GM10266 (cell line): ENCODE data around the gene TOX3.

Source experiments
- DNase-seq: peaks from one replicate; pipeline ENCODE4 v3.0.0; 2012; ENCODE audit errors: extremely low spot score
- TF ChIP-seq, protein P1 (sequence below): IDR thresholded peaks from 2 replicates; pipeline ENCODE4 v1.5.1; 2012; ENCODE audit warnings: mild to moderate bottlenecking, low read depth; ENCODE audit not compliant: control insufficient read depth, insufficient read depth; ENCODE audit errors: missing control alignments

Gene TOX3

GRCh38 chr16:52581530-52581929, 34.6 kb upstream of the TOX3 start:
- DNase-seq, result no peak
- TF ChIP-seq, protein P1, sequence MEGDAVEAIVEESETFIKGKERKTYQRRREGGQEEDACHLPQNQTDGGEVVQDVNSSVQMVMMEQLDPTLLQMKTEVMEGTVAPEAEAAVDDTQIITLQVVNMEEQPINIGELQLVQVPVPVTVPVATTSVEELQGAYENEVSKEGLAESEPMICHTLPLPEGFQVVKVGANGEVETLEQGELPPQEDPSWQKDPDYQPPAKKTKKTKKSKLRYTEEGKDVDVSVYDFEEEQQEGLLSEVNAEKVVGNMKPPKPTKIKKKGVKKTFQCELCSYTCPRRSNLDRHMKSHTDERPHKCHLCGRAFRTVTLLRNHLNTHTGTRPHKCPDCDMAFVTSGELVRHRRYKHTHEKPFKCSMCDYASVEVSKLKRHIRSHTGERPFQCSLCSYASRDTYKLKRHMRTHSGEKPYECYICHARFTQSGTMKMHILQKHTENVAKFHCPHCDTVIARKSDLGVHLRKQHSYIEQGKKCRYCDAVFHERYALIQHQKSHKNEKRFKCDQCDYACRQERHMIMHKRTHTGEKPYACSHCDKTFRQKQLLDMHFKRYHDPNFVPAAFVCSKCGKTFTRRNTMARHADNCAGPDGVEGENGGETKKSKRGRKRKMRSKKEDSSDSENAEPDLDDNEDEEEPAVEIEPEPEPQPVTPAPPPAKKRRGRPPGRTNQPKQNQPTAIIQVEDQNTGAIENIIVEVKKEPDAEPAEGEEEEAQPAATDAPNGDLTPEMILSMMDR, result no peak

- no peak for DNase-seq
- TF ChIP-seq, protein P1, result no peak
Observed at GRCh38 chr16:52580488-52580887, 33.5 kb upstream of the TOX3 start.

- TF ChIP-seq, protein P1, result no peak
- no peak for DNase-seq
Observed at GRCh38 chr16:52578829-52579498, 32.0 kb upstream of the TOX3 start.

- TF ChIP-seq, protein P1, result no peak
Observed at GRCh38 chr16:52578007-52578828, 31.3 kb upstream of the TOX3 start.

DNA sequence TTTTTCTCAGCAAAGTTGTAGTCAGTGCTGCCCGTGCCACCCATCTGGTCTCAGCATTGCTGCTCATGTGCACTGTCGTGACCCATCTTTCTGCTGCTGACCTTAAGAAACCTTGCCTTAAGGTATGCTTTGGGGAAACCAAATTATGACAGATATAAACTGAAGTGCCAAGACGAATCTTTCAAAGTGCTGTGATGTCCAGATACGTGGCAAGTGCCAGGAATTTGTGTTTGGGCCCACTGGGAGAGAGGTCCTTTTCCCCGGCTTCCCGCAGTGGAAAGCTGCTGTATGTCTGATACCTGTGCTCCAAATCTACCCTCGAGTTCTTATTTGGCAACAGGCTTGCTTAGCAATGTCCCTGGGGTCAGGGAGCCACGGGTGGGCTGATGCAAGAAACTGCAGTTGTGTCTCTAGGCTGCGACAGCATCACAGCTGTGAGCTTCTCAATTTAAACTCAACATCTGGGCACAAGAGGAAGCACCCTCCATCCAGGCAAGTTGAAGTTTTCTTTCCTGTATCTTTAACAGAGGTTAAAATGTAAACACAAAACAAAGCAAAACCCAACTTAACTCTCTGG, 30.3 kb upstream of the TOX3 start:
- DNase-seq, result no peak
- TF ChIP-seq, protein P1, result no peak

More at GRCh38 chr16:52578007-52578828, 31.3 kb upstream of the TOX3 start:
- no peak for DNase-seq

- TF ChIP-seq, protein P1, result no peak
- no peak for DNase-seq
Observed at GRCh38 chr16:52573365-52574299, 26.7 kb upstream of the TOX3 start.
